Measurements from ENCODE around the gene TRAP1.
A peak's percentile ranks its signal among the peaks of the same experiment; 100 is the strongest.

TRAP1 gene

GRCh38 chr16:3717235-3718018, at the start of gene TRAP1:
Gene TRAP1 (minus strand): TSS chr16:3717524. CDS start chr16:3717508, 16 bp downstream.
- peak within 1 kb of the TSS; percentile 73 for H3K27ac ChIP-seq
- no peak for TF ChIP-seq CTCF (conservative IDR thresholded peaks at IDR 0.05; ENCODE audit: low read depth)
- ChIA-PET POLR2A (ENCODE audit: low non-redundant PET) (interaction anchor here (0.6 to 1.3 kb wide), 5 partner anchors 13 to 79 kb away, joined by 3 to 5 read pairs (median 4); no protein-coding TSS in a partner anchor), CTCF (interaction anchor here (0.8 kb wide), 1 partner anchor 510 kb away, joined by 3 read pairs; no protein-coding TSS in a partner anchor)
- peak; percentile 87 for DNase-seq (ENCODE audit: low spot score)

- POLR2A ChIA-PET (ENCODE audit: low non-redundant PET), result interaction anchor here (0.6 kb wide), 1 partner anchor 66 kb away, joined by 4 read pairs; no protein-coding TSS in a partner anchor
- DNase-seq (ENCODE audit: low spot score), result no peak
- H3K27ac ChIP-seq, result no peak overlapping the region
- CTCF ChIA-PET, result interaction anchor here (0.6 kb wide), 1 partner anchor 823 kb away, joined by 3 read pairs; no protein-coding TSS in a partner anchor
- no peak for TF ChIP-seq CTCF (conservative IDR thresholded peaks at IDR 0.05; ENCODE audit: low read depth)
Measured at GRCh38 chr16:3766177-3766576, 48.9 kb upstream of the TRAP1 start.

GRCh38 chr16:3764409-3764808, 47.1 kb upstream of the TRAP1 start:
- ChIA-PET POLR2A (ENCODE audit: low non-redundant PET) (no interaction called here), CTCF (no interaction called here)
- H3K27ac ChIP-seq, result no peak overlapping the region
- no peak for DNase-seq (ENCODE audit: low spot score)
- TF ChIP-seq CTCF (conservative IDR thresholded peaks at IDR 0.05; ENCODE audit: low read depth), result no peak

- TF ChIP-seq CTCF (conservative IDR thresholded peaks at IDR 0.05; ENCODE audit: low read depth), result no peak
- POLR2A ChIA-PET (ENCODE audit: low non-redundant PET), result no interaction called here
- no peak for DNase-seq (ENCODE audit: low spot score)
- no peak overlapping the region for H3K27ac ChIP-seq
- CTCF ChIA-PET, result no interaction called here
Measured at GRCh38 chr16:3762107-3762750, 44.9 kb upstream of the TRAP1 start.

- POLR2A ChIA-PET (ENCODE audit: low non-redundant PET), result no interaction called here
- CTCF ChIA-PET, result no interaction called here
- no peak overlapping the region for H3K27ac ChIP-seq
- no peak for TF ChIP-seq CTCF (conservative IDR thresholded peaks at IDR 0.05; ENCODE audit: low read depth)
- DNase-seq (ENCODE audit: low spot score), result no peak
Measured at GRCh38 chr16:3761375-3762106, 44.2 kb upstream of the TRAP1 start.

GRCh38 chr16:3760518-3760917, 43.2 kb upstream of the TRAP1 start:
- DNase-seq (ENCODE audit: low spot score), result no peak
- no peak for TF ChIP-seq CTCF (conservative IDR thresholded peaks at IDR 0.05; ENCODE audit: low read depth)
- no peak overlapping the region for H3K27ac ChIP-seq
- CTCF ChIA-PET, result interaction anchor here (0.5 to 0.6 kb wide), 2 partner anchors 24 to 36 kb away, joined by 3 read pairs; no protein-coding TSS in a partner anchor
- POLR2A ChIA-PET (ENCODE audit: low non-redundant PET), result no interaction called here
